Left ventricle myocardium inferior (tissue), 1 donor: Measurements from ENCODE around the gene PAM. TPM values are rescaled to one million over a fixed set of nuclear protein-coding genes. Genes with fewer than 3 reads are reported as not detected.
A peak's percentile ranks its signal among the peaks of the same experiment; 100 is the strongest.

Experiments used
- DNase-seq: peaks from one replicate; pipeline ENCODE4 v3.0.0-alpha.2; 2020
- H3K27ac ChIP-seq: fragments of 200-600 bp; replicated peaks from 2 replicates; pipeline ENCODE4 v1.8.0; 2021
- H3K27me3 ChIP-seq: fragments of 200-600 bp; 2 replicates; pipeline ENCODE4 v1.8.0; 2021; ENCODE audit warnings: low read depth
- H3K36me3 ChIP-seq: fragments of 200-600 bp; 2 replicates; pipeline ENCODE4 v1.8.0; 2021
- H3K4me1 ChIP-seq: fragments of 200-600 bp; 2 replicates; pipeline ENCODE4 v1.8.0; 2021
- H3K4me3 ChIP-seq: fragments of 200-600 bp; 2 replicates; pipeline ENCODE4 v1.8.0; 2021; ENCODE audit warnings: mild to moderate bottlenecking, moderate library complexity
- H3K9me3 ChIP-seq: fragments of 200-600 bp; replicated peaks from 2 replicates; pipeline ENCODE4 v1.8.0; 2021
- CTCF ChIP-seq: fragments of 200-600 bp; IDR thresholded peaks from 2 replicates; pipeline ENCODE4 v1.8.0; 2021; ENCODE audit warnings: antibody characterized with exemption, mild to moderate bottlenecking, borderline replicate concordance
- intact Hi-C: fragments of 100-400 bp; cut with micrococcal nuclease; formaldehyde crosslinking; loops from one replicate; pipeline ENCODE4 v1.11.0; 2022
- total RNA-seq: library from RNA; stranded (reverse); fragmentation: NEBNext Ultra II Directional; extraction: Animal tissue kit (Norgen Biotek cat#: 25700); gene quantifications from one replicate; pipeline ENCODE4 v1.2.1, GENCODE V29; 2021
- donor health status: DM: no; HTN: yes; CAD: no; lungs with severe emphysema.

Gene PAM
- total RNA-seq, 1 donor from 2014 or later, result 1,051 TPM

GRCh38 chr5:102937894-102938293 is 182.8 kb downstream of the PAM start:
- Histone ChIP-seq H3K27ac (no peak overlapping the region), H3K9me3 (no peaks in the 10 kb centered on the region), H3K27me3 (no peaks in the 10 kb centered on the region), H3K36me3 (peaks cover 12% of the 10 kb centered on the region), H3K4me3 (no peak overlapping the region), H3K4me1 (peaks cover 43% of the 10 kb centered on the region)
- intact Hi-C loops, result no loop called here
- no peak for TF ChIP-seq CTCF
- no peak for DNase-seq

GRCh38 chr5:102941111-102941510 is 186.0 kb downstream of the PAM start:
- H3K36me3 ChIP-seq, result peaks cover 3% of the 10 kb centered on the region
- no peaks in the 10 kb centered on the region for H3K27me3 ChIP-seq
- peaks cover 46% of the 10 kb centered on the region for H3K4me1 ChIP-seq
- H3K9me3 ChIP-seq, result no peaks in the 10 kb centered on the region
- no peak overlapping the region for H3K4me3 ChIP-seq
- no peak for TF ChIP-seq CTCF
- intact Hi-C loops, result no loop called here
- no peak for DNase-seq
- H3K27ac ChIP-seq, result no peak overlapping the region

- Histone ChIP-seq H3K9me3 (no peaks in the 10 kb centered on the region), H3K27me3 (no peaks in the 10 kb centered on the region), H3K36me3 (peaks cover 49% of the 10 kb centered on the region), H3K27ac (peak overlapping the region; percentile 0), H3K4me1 (peaks cover 39% of the 10 kb centered on the region), H3K4me3 (no peak overlapping the region)
- no peak for DNase-seq
- intact Hi-C loops, result no loop called here
- TF ChIP-seq CTCF, result no peak
Observed at GRCh38 chr5:102946414-102946813, 191.3 kb downstream of the PAM start.

GRCh38 chr5:102946971-102947370 is 191.9 kb downstream of the PAM start:
- Histone ChIP-seq H3K36me3 (peaks cover 55% of the 10 kb centered on the region), H3K9me3 (no peaks in the 10 kb centered on the region), H3K27me3 (no peaks in the 10 kb centered on the region), H3K4me1 (peaks cover 34% of the 10 kb centered on the region), H3K4me3 (no peak overlapping the region), H3K27ac (peak overlapping the region; percentile 0)
- no peak for DNase-seq
- no peak for TF ChIP-seq CTCF
- intact Hi-C loops, result no loop called here

- TF ChIP-seq CTCF, result no peak
- no peaks in the 10 kb centered on the region for H3K9me3 ChIP-seq
- no peak for DNase-seq
- intact Hi-C loops, result no loop called here
- no peaks in the 10 kb centered on the region for H3K27me3 ChIP-seq
- no peak overlapping the region for H3K4me3 ChIP-seq
- H3K27ac ChIP-seq, result no peak overlapping the region
- peaks cover 36% of the 10 kb centered on the region for H3K36me3 ChIP-seq
- peaks cover 35% of the 10 kb centered on the region for H3K4me1 ChIP-seq
Observed at GRCh38 chr5:102955488-102955887, 200.4 kb downstream of the PAM start.

GRCh38 chr5:102956599-102956998 is 201.5 kb downstream of the PAM start:
- TF ChIP-seq CTCF, result no peak
- H3K9me3 ChIP-seq, result no peaks in the 10 kb centered on the region
- no peak overlapping the region for H3K27ac ChIP-seq
- no peaks in the 10 kb centered on the region for H3K27me3 ChIP-seq
- H3K36me3 ChIP-seq, result peaks cover 32% of the 10 kb centered on the region
- no peak overlapping the region for H3K4me3 ChIP-seq
- peaks cover 35% of the 10 kb centered on the region for H3K4me1 ChIP-seq
- DNase-seq, result no peak
- intact Hi-C loops, result no loop called here
